HG02571 (cell line): ENCODE data around the gene ZNF417.
"Not testable (repeated sequence)": the region's sequence is repeated elsewhere in the genome, so short reads cannot be mapped to it uniquely, and the experiment has no call there.

Experiments used
- ATAC-seq: cut with Tn5 transposase; IDR thresholded peaks from one replicate; pipeline ENCODE4 v1.9.1; 2021; ENCODE audit warnings: mild to moderate bottlenecking, moderate library complexity; ENCODE audit not compliant: unreplicated experiment

The ZNF417 gene

GRCh38 chr19:57888107-57888559, 28.3 kb downstream of the ZNF417 start:
- no peak for ATAC-seq

- ATAC-seq = no peak
These were observed 29.0 kb downstream of the ZNF417 start for GRCh38 chr19:57887195-57887941.

- ATAC-seq = no peak
These were observed 30.3 kb downstream of the ZNF417 start for GRCh38 chr19:57886046-57886445.

GRCh38 chr19:57873883-57874799, 42.3 kb downstream of the ZNF417 start:
- ATAC-seq = not testable (repeated sequence)

- ATAC-seq = no peak
These were observed 43.9 kb downstream of the ZNF417 start for GRCh38 chr19:57872450-57872849.

GRCh38 chr19:57870225-57870624, 46.2 kb downstream of the ZNF417 start:
- ATAC-seq = no peak

GRCh38 chr19:57869655-57870054, 46.7 kb downstream of the ZNF417 start:
- not testable (repeated sequence) for ATAC-seq

- no peak for ATAC-seq
These were observed 48.4 kb downstream of the ZNF417 start for GRCh38 chr19:57867868-57868492.
